CD4-positive, alpha-beta memory T cell (primary cell): Measurements from ENCODE around the gene LACTBL1. TPM values are rescaled to one million over a fixed set of nuclear protein-coding genes. Genes with fewer than 3 reads are reported as not detected.

Experiments
- CTCF ChIA-PET: fragments of 350-600 bp; sonication (Branson Sonifier 250); formaldehyde crosslinking; loops from one replicate; lab custom pipeline; 2021; ENCODE audit warnings: inconsistent platforms; ENCODE audit not compliant: partially characterized antibody; lab: Charles Lee
- POLR2A ChIA-PET: fragments of 350-600 bp; sonication (Branson Sonifier 250); formaldehyde crosslinking; loops from one replicate; lab custom pipeline; 2021; ENCODE audit not compliant: partially characterized antibody; lab: Charles Lee
- DNase-seq, 5 donors: peaks; one replicate each; pipeline versions ENCODE4 v3.0.0 to v3.0.0-alpha.2; 2020 to 2022; ENCODE audit warnings: mixed read lengths in 1 of 5
- H3K27ac ChIP-seq: one replicate; pipeline ENCODE4 v1.7.0; 2013; ENCODE audit warnings: low read depth, low read length
- H3K27me3 ChIP-seq: 2 replicates; pipeline ENCODE4 v1.7.0; 2013; ENCODE audit warnings: mild to moderate bottlenecking, low read length, moderate library complexity; ENCODE audit not compliant: insufficient read depth
- H3K36me3 ChIP-seq: 2 replicates; pipeline ENCODE4 v1.7.0; 2013; ENCODE audit warnings: mild to moderate bottlenecking, low read length, moderate library complexity; ENCODE audit not compliant: insufficient read depth
- H3K4me1 ChIP-seq: 2 replicates; pipeline ENCODE4 v1.7.0; 2013; ENCODE audit warnings: mild to moderate bottlenecking, low read length, moderate library complexity; ENCODE audit not compliant: insufficient read depth
- H3K4me3 ChIP-seq, 2 donors: one replicate each; pipeline ENCODE4 v1.7.0; 2013; ENCODE audit warnings: low read length in 2 of 2, mild to moderate bottlenecking in 1 of 2
- H3K9me3 ChIP-seq, 2 donors: one replicate each; pipeline ENCODE4 v1.7.0; 2013; ENCODE audit warnings: low read length in 2 of 2, control low read depth in 1 of 2; ENCODE audit not compliant: control insufficient read depth in 1 of 2
- H3K27ac Mint-ChIP-seq, 7 donors: one replicate each; pipeline ENCODE4 v1.8.0; 2020 to 2021; ENCODE audit warnings: mixed read lengths in 7 of 7, mild to moderate bottlenecking in 6 of 7, inconsistent platforms in 3 of 7, moderate library complexity in 3 of 7
- H3K27me3 Mint-ChIP-seq, 2 donors: one replicate each; pipeline ENCODE4 v1.8.0; 2020 to 2021; ENCODE audit warnings: mixed read lengths in 2 of 2
- H3K36me3 Mint-ChIP-seq, 2 donors: one replicate each; pipeline ENCODE4 v1.8.0; 2020 to 2021; ENCODE audit warnings: mixed read lengths in 2 of 2, inconsistent platforms in 1 of 2, mild to moderate bottlenecking in 1 of 2
- H3K4me1 Mint-ChIP-seq, 4 donors: one replicate each; pipeline ENCODE4 v1.8.0; 2020 to 2021; ENCODE audit warnings: mixed read lengths in 4 of 4, mild to moderate bottlenecking in 1 of 4
- H3K4me3 Mint-ChIP-seq, 8 donors: one replicate each; pipeline ENCODE4 v1.8.0; 2020 to 2021; ENCODE audit warnings: mixed read lengths in 8 of 8, mild to moderate bottlenecking in 7 of 8, moderate library complexity in 6 of 8, inconsistent platforms in 3 of 8
- H3K9me3 Mint-ChIP-seq, 8 donors: one replicate each; pipeline ENCODE4 v1.8.0; 2020 to 2021; ENCODE audit warnings: mixed read lengths in 8 of 8, mild to moderate bottlenecking in 5 of 8, inconsistent platforms in 3 of 8, moderate library complexity in 1 of 8
- intact Hi-C: fragments of 100-400 bp; cut with micrococcal nuclease; formaldehyde crosslinking; loops from one replicate; pipeline ENCODE4 v1.15.1; 2023
- polyA plus RNA-seq, 2 donors: library from polyadenylated mRNA; unstranded; fragments of 300-500 nt; fragmentation: Illumina TruSeq; gene quantifications; one replicate each; pipeline ENCODE4 v1.2.3, GENCODE V29; 2021
- total RNA-seq, 2 experiments: library from RNA; stranded (reverse); gene quantifications; one replicate each; pipeline ENCODE4 v1.2.3, GENCODE V29; 2021

Gene LACTBL1
- total and polyA plus RNA-seq, 4 experiments from 2014 or later = not detected

DNA sequence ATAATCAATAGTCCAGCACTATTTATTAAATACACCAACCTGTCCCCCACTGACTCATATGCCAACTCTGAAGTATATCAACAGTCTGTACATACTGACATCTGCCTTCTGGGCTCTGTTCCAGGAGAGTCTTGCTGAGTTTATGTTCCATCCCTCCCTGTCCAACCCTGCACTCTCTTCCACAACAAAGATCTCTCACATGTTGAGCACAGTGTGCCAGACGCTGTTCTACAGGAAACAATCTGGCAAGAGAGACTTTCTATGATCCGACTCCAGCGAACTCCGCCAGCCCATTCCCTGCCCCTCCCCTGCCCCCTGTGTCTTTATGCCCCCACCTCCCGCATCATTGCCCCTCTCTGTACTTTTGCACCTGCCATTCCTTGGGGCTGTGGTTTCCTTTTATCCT is 3.4 kb downstream of the LACTBL1 start:
- DNase-seq = no peak
- no peak overlapping the region for H3K4me3 ChIP-seq
- peaks cover 37 to 39% of the 10 kb centered on the region in 2 donors for H3K27me3 Mint-ChIP-seq
- H3K4me1 ChIP-seq = no peaks in the 10 kb centered on the region
- peaks cover 4 to 23% (median 11%) of the 10 kb centered on the region in 8 donors for H3K9me3 Mint-ChIP-seq
- H3K4me3 Mint-ChIP-seq = no peak overlapping the region
- CTCF ChIA-PET = no interaction called here
- POLR2A ChIA-PET = no interaction called here
- H3K36me3 Mint-ChIP-seq = peaks cover 0 to 5% of the 10 kb centered on the region in 2 donors
- H3K4me1 Mint-ChIP-seq = no peaks in the 10 kb centered on the region
- H3K27ac Mint-ChIP-seq = no peak overlapping the region
- peaks cover 21% of the 10 kb centered on the region for H3K27me3 ChIP-seq
- H3K36me3 ChIP-seq = no peaks in the 10 kb centered on the region
- H3K9me3 ChIP-seq = no peaks in the 10 kb centered on the region
- intact Hi-C loops = no loop called here
- H3K27ac ChIP-seq = no peak overlapping the region

DNA sequence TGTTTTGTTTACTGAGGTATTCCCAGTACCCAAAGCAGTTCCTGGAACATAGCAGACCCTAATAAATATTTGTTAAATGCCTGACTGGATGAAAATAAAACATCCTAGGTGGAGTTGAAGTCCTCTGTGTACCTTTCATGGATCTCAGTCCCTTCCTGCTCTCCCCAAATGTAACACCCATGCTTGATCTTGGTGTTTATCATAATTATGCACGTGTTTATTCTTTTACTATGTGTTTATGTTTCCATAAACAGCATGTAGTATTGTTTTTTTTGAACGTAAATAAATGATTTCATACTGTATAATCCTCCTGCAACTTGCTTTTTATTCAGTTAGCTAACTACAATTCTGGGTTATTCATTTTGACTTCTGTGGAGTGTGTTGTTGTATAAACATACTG is 4.8 kb downstream of the LACTBL1 start:
- no peak overlapping the region for H3K27ac ChIP-seq
- peaks cover 37 to 40% of the 10 kb centered on the region in 2 donors for H3K27me3 Mint-ChIP-seq
- CTCF ChIA-PET = no interaction called here

DNA sequence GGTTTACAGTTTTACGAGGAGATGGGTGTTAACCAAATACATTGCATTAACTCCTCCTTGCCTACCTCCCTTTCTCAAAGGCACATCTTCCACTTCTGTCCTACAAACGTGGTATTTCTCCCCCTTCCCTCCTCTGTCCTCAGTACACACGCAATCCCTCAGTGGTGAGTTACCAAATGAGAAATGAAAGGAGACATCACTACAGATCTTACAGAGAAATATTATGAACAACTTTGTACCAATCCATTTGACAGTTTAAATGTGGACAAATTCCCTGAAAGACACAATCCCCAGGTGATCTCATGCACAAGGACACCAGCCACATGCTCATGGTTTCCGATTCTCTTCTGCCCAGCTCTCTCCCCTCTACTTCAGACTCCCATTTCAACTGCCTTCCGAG is 6.4 kb downstream of the LACTBL1 start:
- intact Hi-C loops = no loop called here
- Histone ChIP-seq H3K4me3 (no peak overlapping the region), H3K27me3 (peaks cover 9% of the 10 kb centered on the region), H3K4me1 (no peaks in the 10 kb centered on the region), H3K27ac (no peak overlapping the region), H3K36me3 (no peaks in the 10 kb centered on the region), H3K9me3 (no peaks in the 10 kb centered on the region)
- Mint-ChIP-seq H3K27me3 (peaks cover 28 to 31% of the 10 kb centered on the region in 2 donors), H3K4me3 (no peak overlapping the region), H3K9me3 (peaks cover 4 to 24% (median 12%) of the 10 kb centered on the region in 8 donors), H3K36me3 (peaks cover 0 to 5% of the 10 kb centered on the region in 2 donors), H3K4me1 (no peaks in the 10 kb centered on the region), H3K27ac (peak overlapping the region in 1 of 7 donors; percentile 0)
- CTCF ChIA-PET = interaction anchor here (3.5 kb wide), 1 partner anchor 218 kb away, joined by 13 read pairs; no protein-coding TSS in a partner anchor
- DNase-seq = no peak
- POLR2A ChIA-PET = no interaction called here

More for the DNA sequence above, 4.8 kb downstream of the LACTBL1 start:
- Mint-ChIP-seq H3K4me1 (no peaks in the 10 kb centered on the region), H3K36me3 (peaks cover 0 to 5% of the 10 kb centered on the region in 2 donors), H3K27ac (no peak overlapping the region), H3K4me3 (no peak overlapping the region), H3K9me3 (peaks cover 4 to 24% (median 11%) of the 10 kb centered on the region in 8 donors)
- Histone ChIP-seq H3K27me3 (peaks cover 20% of the 10 kb centered on the region), H3K4me3 (no peak overlapping the region), H3K9me3 (no peaks in the 10 kb centered on the region), H3K36me3 (no peaks in the 10 kb centered on the region), H3K4me1 (no peaks in the 10 kb centered on the region)
- intact Hi-C loops = no loop called here
- no peak for DNase-seq
- POLR2A ChIA-PET = no interaction called here

DNA sequence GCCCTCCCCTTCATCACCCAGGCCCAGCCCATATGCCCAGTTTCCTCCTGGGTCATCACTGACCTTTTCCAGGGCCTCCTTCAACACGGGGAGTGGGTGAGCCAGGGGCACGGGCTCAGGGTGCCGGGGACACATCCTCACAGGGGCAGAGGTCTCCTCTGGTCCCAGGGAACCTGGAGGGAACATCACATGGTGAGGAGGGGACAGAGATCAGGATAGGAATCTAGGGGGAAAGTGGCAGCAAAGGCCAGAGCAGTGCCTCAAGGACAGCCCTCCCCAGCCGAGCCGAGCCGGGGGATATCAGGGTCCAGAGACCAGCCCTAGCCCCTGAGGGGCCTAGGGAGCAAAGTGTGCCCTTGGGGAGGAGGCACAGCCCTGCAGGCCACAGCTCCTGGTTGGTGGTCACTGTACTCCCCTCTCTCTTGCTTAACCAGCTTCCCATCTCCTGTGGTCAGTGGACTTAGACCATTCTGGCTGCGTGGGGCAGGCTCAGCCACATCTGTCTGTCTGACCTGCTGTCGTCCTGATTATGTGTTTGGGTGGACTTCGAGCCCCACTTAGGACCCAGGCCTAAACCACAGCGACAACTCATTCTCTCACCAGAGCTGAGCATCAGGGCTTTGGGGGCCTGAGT is 9.5 kb downstream of the LACTBL1 start:
- DNase-seq = no peak
- Mint-ChIP-seq H3K4me1 (no peaks in the 10 kb centered on the region), H3K36me3 (peaks cover 0 to 5% of the 10 kb centered on the region in 2 donors), H3K27ac (peak overlapping the region in 1 of 7 donors; percentile 29), H3K4me3 (no peak overlapping the region), H3K9me3 (peaks cover 4 to 21% (median 12%) of the 10 kb centered on the region in 8 donors), H3K27me3 (peaks cover 9 to 16% of the 10 kb centered on the region in 2 donors)
- Histone ChIP-seq H3K27ac (no peak overlapping the region), H3K27me3 (no peaks in the 10 kb centered on the region), H3K36me3 (no peaks in the 10 kb centered on the region), H3K9me3 (no peaks in the 10 kb centered on the region), H3K4me1 (no peaks in the 10 kb centered on the region), H3K4me3 (no peak overlapping the region)
- intact Hi-C loops = loop anchor here (5.0 kb wide), 1 partner anchor 219 kb away; no protein-coding TSS in a partner anchor
- ChIA-PET CTCF (interaction anchor here (1.2 to 3.5 kb wide), 8 partner anchors 9 to 259 kb away, joined by 3 to 13 read pairs (median 4); partner anchors contain the start of gene LACTBL1), POLR2A (no interaction called here)

DNA sequence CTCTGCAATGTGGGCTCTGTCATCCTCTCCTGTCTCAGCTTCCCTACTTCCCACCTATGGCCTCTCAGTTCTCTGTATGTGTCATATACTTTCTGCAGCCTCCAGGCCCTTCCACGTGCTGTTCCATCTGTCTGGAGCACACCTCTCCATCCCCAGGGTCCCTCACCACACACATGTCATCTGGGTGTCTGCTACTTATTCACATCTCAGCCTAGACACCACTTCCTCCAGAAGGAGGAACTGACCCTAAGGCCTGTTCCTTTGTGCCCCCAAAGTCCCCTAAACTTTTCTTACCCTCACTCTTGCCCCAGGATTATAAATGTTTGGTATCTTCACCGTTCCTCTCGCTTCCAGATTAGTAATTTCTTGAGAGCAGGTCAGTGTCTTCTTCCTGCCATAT is 10.1 kb downstream of the LACTBL1 start:
- peaks cover 4 to 18% (median 11%) of the 10 kb centered on the region in 8 donors for H3K9me3 Mint-ChIP-seq
- intact Hi-C loops = loop anchor here (5.0 kb wide), 1 partner anchor 220 kb away; no protein-coding TSS in a partner anchor
- Histone ChIP-seq H3K36me3 (no peaks in the 10 kb centered on the region), H3K27ac (no peak overlapping the region), H3K4me3 (no peak overlapping the region), H3K9me3 (no peaks in the 10 kb centered on the region), H3K27me3 (no peaks in the 10 kb centered on the region), H3K4me1 (no peaks in the 10 kb centered on the region)
- H3K36me3 Mint-ChIP-seq = peaks cover 0 to 5% of the 10 kb centered on the region in 2 donors
- no peak overlapping the region for H3K4me3 Mint-ChIP-seq
- CTCF ChIA-PET = no interaction called here
- H3K27me3 Mint-ChIP-seq = peaks cover 6 to 13% of the 10 kb centered on the region in 2 donors
- H3K27ac Mint-ChIP-seq = no peak overlapping the region
- no peak for DNase-seq
- POLR2A ChIA-PET = no interaction called here
- H3K4me1 Mint-ChIP-seq = no peaks in the 10 kb centered on the region

DNA sequence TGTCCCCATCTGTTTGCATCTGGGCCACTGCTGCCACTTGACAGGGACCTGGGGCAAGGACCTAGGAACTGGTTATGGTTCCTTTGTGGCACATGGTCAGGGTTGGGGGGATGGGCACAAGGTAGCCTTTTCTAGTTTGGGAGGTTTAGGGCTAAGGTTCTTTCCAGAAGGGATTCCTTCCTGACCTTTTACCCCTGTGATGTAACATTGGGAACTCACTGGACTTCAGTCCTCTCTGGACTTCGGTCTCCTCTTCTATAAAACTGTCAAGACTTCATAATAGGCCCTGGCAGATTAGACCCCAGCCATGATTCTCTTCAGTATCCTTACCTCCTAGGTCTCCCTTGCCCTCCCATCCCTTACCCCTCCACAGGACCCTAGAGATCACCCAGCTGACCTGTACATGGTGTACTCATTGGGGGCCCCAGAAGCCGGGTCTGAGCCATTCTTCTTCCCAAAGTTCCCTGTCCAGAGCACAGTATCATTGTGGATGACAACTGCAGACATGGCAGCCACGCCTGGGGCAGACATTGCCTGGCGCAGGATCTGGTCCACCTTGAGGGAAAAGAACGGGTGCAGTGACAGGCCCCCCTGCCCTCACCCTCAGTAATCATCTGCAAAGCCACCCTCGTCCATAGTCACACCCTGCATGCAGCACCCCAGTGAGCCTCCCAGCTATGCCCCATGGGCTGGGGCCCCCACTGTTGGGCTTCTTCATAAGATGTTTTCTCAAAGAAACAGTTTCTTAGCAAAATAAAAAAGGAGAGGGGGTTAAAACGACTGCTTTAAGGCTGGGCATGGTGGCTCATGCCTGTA is 12.9 kb downstream of the LACTBL1 start:
- POLR2A ChIA-PET = no interaction called here
- peaks cover 0 to 3% (median 0%) of the 10 kb centered on the region in 8 donors for H3K9me3 Mint-ChIP-seq
- no peaks in the 10 kb centered on the region for H3K27me3 ChIP-seq
- no peak overlapping the region for H3K27ac ChIP-seq
- intact Hi-C loops = loop anchor here (5.0 kb wide), 1 partner anchor 223 kb away; no protein-coding TSS in a partner anchor
- H3K36me3 Mint-ChIP-seq = no peaks in the 10 kb centered on the region
- CTCF ChIA-PET = no interaction called here
- no peak overlapping the region for H3K27ac Mint-ChIP-seq
- H3K36me3 ChIP-seq = no peaks in the 10 kb centered on the region
- DNase-seq = no peak
- no peaks in the 10 kb centered on the region for H3K9me3 ChIP-seq
- H3K4me1 ChIP-seq = no peaks in the 10 kb centered on the region
- H3K27me3 Mint-ChIP-seq = peaks cover 5 to 7% of the 10 kb centered on the region in 2 donors
- H3K4me3 Mint-ChIP-seq = no peak overlapping the region
- H3K4me3 ChIP-seq = no peak overlapping the region
- no peaks in the 10 kb centered on the region for H3K4me1 Mint-ChIP-seq

DNA sequence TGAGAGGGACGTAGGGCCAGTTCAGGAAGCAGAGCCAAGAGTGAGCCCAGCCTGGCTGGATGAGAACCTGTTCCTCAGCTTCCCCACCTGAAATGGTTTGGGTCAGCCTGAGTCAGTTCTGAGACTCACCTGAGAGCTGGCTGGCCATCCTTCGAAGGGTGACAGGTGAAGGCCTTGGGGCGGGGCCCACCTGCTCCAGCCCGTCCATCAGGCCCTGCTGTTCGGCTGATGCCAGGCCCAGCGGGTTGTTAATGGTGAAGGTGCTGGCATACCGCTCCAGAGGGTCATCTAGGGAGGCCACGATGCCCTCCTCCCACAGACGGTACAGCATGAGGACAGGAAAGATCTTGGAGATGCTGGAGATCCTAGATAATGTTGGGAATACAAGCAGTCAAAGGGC is 14.1 kb downstream of the LACTBL1 start:
- ChIA-PET CTCF (no interaction called here), POLR2A (no interaction called here)
- Histone ChIP-seq H3K27me3 (no peaks in the 10 kb centered on the region), H3K36me3 (no peaks in the 10 kb centered on the region), H3K9me3 (no peaks in the 10 kb centered on the region), H3K27ac (no peak overlapping the region), H3K4me3 (no peak overlapping the region), H3K4me1 (no peaks in the 10 kb centered on the region)
- no peaks in the 10 kb centered on the region for H3K36me3 Mint-ChIP-seq
- H3K27me3 Mint-ChIP-seq = peaks cover 2 to 10% of the 10 kb centered on the region in 2 donors
- no peak overlapping the region for H3K4me3 Mint-ChIP-seq
- no peaks in the 10 kb centered on the region for H3K4me1 Mint-ChIP-seq
- no peak for DNase-seq
- H3K27ac Mint-ChIP-seq = no peak overlapping the region
- intact Hi-C loops = no loop called here
- H3K9me3 Mint-ChIP-seq = peaks cover 0 to 2% (median 0%) of the 10 kb centered on the region in 8 donors
